Neural progenitor cell (in vitro differentiated cells): ENCODE data around the gene TBATA. TPM values are rescaled to one million over a fixed set of nuclear protein-coding genes. Genes with fewer than 3 reads are reported as not detected.

Experiments used
- DNase-seq: peaks from one replicate; pipeline ENCODE4 v3.0.0-alpha.2; 2016; ENCODE audit warnings: low spot score
- H2AFZ ChIP-seq: fragments of 200-600 bp; sonication (generic); replicated peaks from 2 replicates; pipeline ENCODE4 v1.6.1; 2016; ENCODE audit warnings: antibody characterized with exemption
- H3F3A ChIP-seq: fragments of 200-600 bp; sonication (generic); 2 replicates; pipeline ENCODE4 v1.6.1; 2016; ENCODE audit warnings: antibody characterized with exemption, low read depth
- H3K27ac ChIP-seq: fragments of 200-600 bp; sonication (generic); 2 replicates; pipeline ENCODE4 v1.5.1; 2016; ENCODE audit warnings: mild to moderate bottlenecking
- H3K27me3 ChIP-seq: fragments of 200-600 bp; sonication (generic); 2 replicates; pipeline ENCODE4 v1.6.1; 2016; ENCODE audit warnings: mild to moderate bottlenecking, moderate library complexity
- H3K36me3 ChIP-seq: fragments of 200-600 bp; sonication (generic); 2 replicates; pipeline ENCODE4 v1.5.1; 2016
- H3K4me1 ChIP-seq: fragments of 200-600 bp; sonication (generic); 2 replicates; pipeline ENCODE4 v1.6.1; 2016; ENCODE audit warnings: mixed run types
- H3K4me2 ChIP-seq: fragments of 200-600 bp; sonication (generic); 2 replicates; pipeline ENCODE4 v1.6.1; 2016
- H3K4me3 ChIP-seq: fragments of 200-600 bp; sonication (generic); 2 replicates; pipeline ENCODE4 v1.5.1; 2016
- H3K79me2 ChIP-seq: fragments of 200-600 bp; sonication (generic); 2 replicates; pipeline ENCODE4 v1.6.1; 2016; ENCODE audit warnings: low read depth
- H3K9ac ChIP-seq: fragments of 200-600 bp; sonication (generic); 2 replicates; pipeline ENCODE4 v1.6.1; 2016
- H3K9me3 ChIP-seq: fragments of 200-600 bp; sonication (generic); 2 replicates; pipeline ENCODE4 v1.5.1; 2016; ENCODE audit warnings: low read depth
- H4K20me1 ChIP-seq: fragments of 200-600 bp; sonication (generic); 2 replicates; pipeline ENCODE4 v1.6.1; 2016; ENCODE audit warnings: low read depth
- H3K27ac Mint-ChIP-seq: 3 replicates; pipeline ENCODE4 v1.8.0; 2021; ENCODE audit warnings: mixed read lengths
- H3K27me3 Mint-ChIP-seq: 2 replicates; pipeline ENCODE4 v1.8.0; 2022; ENCODE audit warnings: low read depth, mild to moderate bottlenecking, inconsistent platforms, moderate library complexity, mixed read lengths; ENCODE audit not compliant: insufficient read depth
- H3K36me3 Mint-ChIP-seq: 3 replicates; pipeline ENCODE4 v1.8.0; 2021; ENCODE audit warnings: mixed read lengths
- H3K4me1 Mint-ChIP-seq: 3 replicates; pipeline ENCODE4 v1.8.0; 2021; ENCODE audit warnings: mixed read lengths
- H3K4me3 Mint-ChIP-seq: 3 replicates; pipeline ENCODE4 v1.8.0; 2021; ENCODE audit warnings: mild to moderate bottlenecking, moderate library complexity, mixed read lengths
- H3K9me3 Mint-ChIP-seq: 3 replicates; pipeline ENCODE4 v1.8.0; 2020; ENCODE audit warnings: mixed read lengths
- CTCF ChIP-seq: fragments of 200-600 bp; sonication (generic); IDR thresholded peaks from 2 replicates; pipeline ENCODE4 v1.5.1; 2017; ENCODE audit warnings: antibody characterized with exemption, mild to moderate bottlenecking
- EZH2 ChIP-seq: fragments of 200-600 bp; sonication (generic); IDR thresholded peaks from 2 replicates; pipeline ENCODE4 v1.6.1; 2017; ENCODE audit warnings: antibody characterized with exemption, mild to moderate bottlenecking, moderate library complexity
- EZH2phosphoT487 ChIP-seq: fragments of 200-600 bp; sonication (generic); IDR thresholded peaks from 2 replicates; pipeline ENCODE4 v1.6.1; 2017; ENCODE audit warnings: antibody characterized with exemption
- total RNA-seq: library from RNA; depleted of rRNA; stranded (reverse); fragments of >200 nt; gene quantifications from 2 replicates; pipeline ENCODE4 v1.2.3, GENCODE V29; 2015; ENCODE audit warnings: low replicate concordance

The TBATA gene
- total RNA-seq, 1 donor from 2014 or later = not detected

- Histone ChIP-seq H3K79me2 (no peaks in the 10 kb centered on the region), H3K27ac (no peak overlapping the region), H3K4me2 (no peak overlapping the region), H3K4me3 (no peak overlapping the region), H3K9me3 (no peaks in the 10 kb centered on the region), H3K27me3 (no peaks in the 10 kb centered on the region), H3K36me3 (no peaks in the 10 kb centered on the region), H3K4me1 (no peaks in the 10 kb centered on the region), H4K20me1 (no peaks in the 10 kb centered on the region), H3K9ac (no peak overlapping the region), H2AFZ (no peak overlapping the region), H3F3A (no peaks in the 10 kb centered on the region)
- no peaks in the 10 kb centered on the region for H3K36me3 Mint-ChIP-seq
- no peak overlapping the region for H3K27ac Mint-ChIP-seq
- no peak for DNase-seq
- TF ChIP-seq CTCF = no peak
- no peak for TF ChIP-seq EZH2phosphoT487
- TF ChIP-seq EZH2 = no peak
- peaks cover 9% of the 10 kb centered on the region for H3K4me1 Mint-ChIP-seq
- H3K9me3 Mint-ChIP-seq = no peaks in the 10 kb centered on the region
- peaks cover 2% of the 10 kb centered on the region for H3K27me3 Mint-ChIP-seq
- H3K4me3 Mint-ChIP-seq = no peak overlapping the region
Measured at GRCh38 chr10:70806841-70807240, 21.7 kb upstream of the TBATA start.

GRCh38 chr10:70805619-70806215 is 20.5 kb upstream of the TBATA start:
- Mint-ChIP-seq H3K27me3 (peaks cover 2% of the 10 kb centered on the region), H3K36me3 (no peaks in the 10 kb centered on the region), H3K9me3 (no peaks in the 10 kb centered on the region), H3K27ac (no peak overlapping the region), H3K4me3 (no peak overlapping the region), H3K4me1 (peaks cover 9% of the 10 kb centered on the region)
- no peaks in the 10 kb centered on the region for H3K9me3 ChIP-seq
- H3K9ac ChIP-seq = no peak overlapping the region
- H4K20me1 ChIP-seq = no peaks in the 10 kb centered on the region
- no peak overlapping the region for H3K27ac ChIP-seq
- no peak overlapping the region for H3K4me3 ChIP-seq
- no peaks in the 10 kb centered on the region for H3F3A ChIP-seq
- H3K36me3 ChIP-seq = no peaks in the 10 kb centered on the region
- no peak for DNase-seq
- no peak overlapping the region for H3K4me2 ChIP-seq
- TF ChIP-seq EZH2phosphoT487 (no peak), EZH2 (no peak), CTCF (no peak)
- no peaks in the 10 kb centered on the region for H3K27me3 ChIP-seq
- H3K4me1 ChIP-seq = no peaks in the 10 kb centered on the region
- H3K79me2 ChIP-seq = no peaks in the 10 kb centered on the region
- H2AFZ ChIP-seq = no peak overlapping the region

GRCh38 chr10:70804421-70804808 is 19.2 kb upstream of the TBATA start:
- Histone ChIP-seq H3K79me2 (no peaks in the 10 kb centered on the region), H3K4me2 (no peak overlapping the region), H3K4me1 (no peaks in the 10 kb centered on the region), H3F3A (no peaks in the 10 kb centered on the region), H3K36me3 (no peaks in the 10 kb centered on the region), H2AFZ (no peak overlapping the region), H4K20me1 (no peaks in the 10 kb centered on the region), H3K4me3 (no peak overlapping the region), H3K27me3 (no peaks in the 10 kb centered on the region), H3K27ac (no peak overlapping the region), H3K9me3 (no peaks in the 10 kb centered on the region), H3K9ac (no peak overlapping the region)
- H3K9me3 Mint-ChIP-seq = peaks cover 2% of the 10 kb centered on the region
- H3K27me3 Mint-ChIP-seq = peaks cover 1% of the 10 kb centered on the region
- H3K4me3 Mint-ChIP-seq = no peak overlapping the region
- no peaks in the 10 kb centered on the region for H3K36me3 Mint-ChIP-seq
- no peak for TF ChIP-seq EZH2phosphoT487
- H3K27ac Mint-ChIP-seq = no peak overlapping the region
- peaks cover 8% of the 10 kb centered on the region for H3K4me1 Mint-ChIP-seq
- no peak for DNase-seq

GRCh38 chr10:70803775-70804420 is 18.7 kb upstream of the TBATA start:
- Histone ChIP-seq H3K4me2 (no peak overlapping the region), H3K9me3 (no peaks in the 10 kb centered on the region), H3F3A (no peaks in the 10 kb centered on the region), H3K79me2 (no peaks in the 10 kb centered on the region), H2AFZ (no peak overlapping the region), H4K20me1 (no peaks in the 10 kb centered on the region), H3K9ac (no peak overlapping the region), H3K4me3 (no peak overlapping the region), H3K4me1 (no peaks in the 10 kb centered on the region), H3K27ac (no peak overlapping the region), H3K27me3 (no peaks in the 10 kb centered on the region), H3K36me3 (no peaks in the 10 kb centered on the region)
- H3K9me3 Mint-ChIP-seq = peaks cover 3% of the 10 kb centered on the region
- no peak for TF ChIP-seq CTCF
- TF ChIP-seq EZH2 = no peak
- TF ChIP-seq EZH2phosphoT487 = no peak
- H3K27ac Mint-ChIP-seq = no peak overlapping the region
- H3K27me3 Mint-ChIP-seq = no peaks in the 10 kb centered on the region
- peaks cover 2% of the 10 kb centered on the region for H3K4me1 Mint-ChIP-seq
- no peaks in the 10 kb centered on the region for H3K36me3 Mint-ChIP-seq
- no peak overlapping the region for H3K4me3 Mint-ChIP-seq
- DNase-seq = no peak
